GM23338 (cell line): ENCODE results near the gene SCRT2. TPM values are rescaled to one million over a fixed set of nuclear protein-coding genes. Genes with fewer than 3 reads are reported as not detected.

Experiments used
- ATAC-seq: fragments of 200-7000 bp; cut with Tn5 transposase; 3 replicates; pipeline ENCODE4 v1.9.1; 2020
- DNase-seq: peaks from one replicate; pipeline ENCODE4 v3.0.0-alpha.2; 2015; ENCODE audit warnings: low spot score
- H2AFZ ChIP-seq: fragments of 200-600 bp; sonication (generic); 2 replicates; pipeline ENCODE4 v1.8.0; 2016; ENCODE audit warnings: antibody characterized with exemption, mild to moderate bottlenecking, moderate library complexity
- H3F3A ChIP-seq: fragments of 200-600 bp; sonication (generic); replicated peaks from 2 replicates; pipeline ENCODE4 v1.8.0; 2017; ENCODE audit warnings: antibody characterized with exemption, mixed run types, low read depth
- H3K27ac ChIP-seq: fragments of 200-600 bp; sonication (generic); 2 replicates; pipeline ENCODE4 v1.6.1; 2016; ENCODE audit warnings: low read depth
- H3K27me3 ChIP-seq: fragments of 200-600 bp; sonication (generic); 2 replicates; pipeline ENCODE4 v1.8.0; 2016; ENCODE audit warnings: mild to moderate bottlenecking, mixed run types, moderate library complexity; ENCODE audit not compliant: insufficient read depth
- H3K36me3 ChIP-seq: fragments of 200-600 bp; sonication (generic); 2 replicates; pipeline ENCODE4 v1.8.0; 2016; ENCODE audit warnings: mild to moderate bottlenecking; ENCODE audit not compliant: insufficient read depth
- H3K4me1 ChIP-seq: fragments of 200-600 bp; sonication (generic); 2 replicates; pipeline ENCODE4 v1.8.0; 2016; ENCODE audit warnings: mild to moderate bottlenecking, moderate library complexity; ENCODE audit not compliant: insufficient read depth
- H3K4me2 ChIP-seq: fragments of 200-600 bp; sonication (generic); 2 replicates; pipeline ENCODE4 v1.7.1; 2017; ENCODE audit warnings: mixed run types
- H3K4me3 ChIP-seq: fragments of 200-600 bp; sonication (generic); 2 replicates; pipeline ENCODE4 v1.6.1; 2016; ENCODE audit warnings: mixed run types
- H3K79me2 ChIP-seq: fragments of 200-600 bp; sonication (generic); replicated peaks from 2 replicates; pipeline ENCODE4 v1.8.0; 2017; ENCODE audit warnings: mild to moderate bottlenecking; ENCODE audit not compliant: insufficient read depth
- H3K9me2 ChIP-seq: fragments of 200-600 bp; sonication (generic); 2 replicates; pipeline ENCODE4 v1.8.0; 2017; ENCODE audit not compliant: insufficient read depth
- H4K20me1 ChIP-seq: fragments of 200-600 bp; sonication (generic); replicated peaks from 2 replicates; pipeline ENCODE4 v1.8.0; 2017; ENCODE audit warnings: mild to moderate bottlenecking; ENCODE audit not compliant: insufficient read depth
- H3K27ac Mint-ChIP-seq: 2 replicates; pipeline ENCODE4 v1.8.0; 2020; ENCODE audit warnings: inconsistent platforms, mild to moderate bottlenecking, moderate library complexity, mixed read lengths
- H3K27me3 Mint-ChIP-seq: 3 replicates; pipeline ENCODE4 v1.8.0; 2022; ENCODE audit warnings: low read depth, mild to moderate bottlenecking, moderate library complexity, mixed read lengths, inconsistent platforms; ENCODE audit not compliant: insufficient read depth, poor library complexity
- H3K36me3 Mint-ChIP-seq: 3 replicates; pipeline ENCODE4 v1.8.0; 2021; ENCODE audit warnings: low read depth, mild to moderate bottlenecking, inconsistent platforms, moderate library complexity, mixed read lengths
- H3K4me1 Mint-ChIP-seq: 3 replicates; pipeline ENCODE4 v1.8.0; 2020; ENCODE audit warnings: mild to moderate bottlenecking, inconsistent platforms, mixed read lengths
- H3K4me3 Mint-ChIP-seq: 3 replicates; pipeline ENCODE4 v1.8.0; 2021; ENCODE audit warnings: moderate library complexity, mild to moderate bottlenecking, inconsistent platforms, mixed read lengths
- H3K9me3 Mint-ChIP-seq: 3 replicates; pipeline ENCODE4 v1.8.0; 2020; ENCODE audit warnings: moderate library complexity, mild to moderate bottlenecking, inconsistent platforms, mixed read lengths
- CREB1 ChIP-seq: fragments of 250-450 bp; sonication (Bioruptor Pico); IDR thresholded peaks from 2 replicates; pipeline ENCODE4 v1.5.0; 2020; ENCODE audit warnings: low read depth, mild to moderate bottlenecking, moderate library complexity
- CTCF ChIP-seq, 2 experiments: fragments of 200-600 bp in 1 of 2; sonication (generic) in 1 of 2; conservative IDR thresholded peaks; 2 replicates each; pipeline versions ENCODE4 v1.5.1 to v1.6.1; 2016 to 2017; ENCODE audit warnings: antibody characterized with exemption in 2 of 2, low read depth in 2 of 2, mild to moderate bottlenecking in 2 of 2, moderate library complexity in 1 of 2
- ETS1 ChIP-seq: IDR thresholded peaks from 2 replicates; pipeline ENCODE4 v1.6.1; 2016; ENCODE audit warnings: antibody characterized with exemption
- EZH2 ChIP-seq: fragments of 200-600 bp; sonication (generic); IDR thresholded peaks from one replicate; pipeline ENCODE4 v1.8.0; 2017; ENCODE audit warnings: antibody characterized with exemption, mild to moderate bottlenecking, low read depth; ENCODE audit not compliant: unreplicated experiment
- EZH2phosphoT487 ChIP-seq: fragments of 200-600 bp; sonication (generic); IDR thresholded peaks from one replicate; pipeline ENCODE4 v1.8.1; 2018; ENCODE audit warnings: antibody characterized with exemption; ENCODE audit not compliant: unreplicated experiment
- JUNB ChIP-seq: IDR thresholded peaks from one replicate; pipeline ENCODE4 v1.6.1; 2016; ENCODE audit warnings: antibody characterized with exemption; ENCODE audit not compliant: unreplicated experiment
- NANOG ChIP-seq: IDR thresholded peaks from 2 replicates; pipeline ENCODE4 v1.6.1; 2016; ENCODE audit warnings: antibody characterized with exemption, borderline replicate concordance
- POLR2AphosphoS5 ChIP-seq: IDR thresholded peaks from 2 replicates; pipeline ENCODE4 v1.6.1; 2016; ENCODE audit warnings: antibody characterized with exemption, low read depth
- REST ChIP-seq: IDR thresholded peaks from one replicate; pipeline ENCODE4 v1.6.1; 2018; ENCODE audit warnings: antibody characterized with exemption; ENCODE audit not compliant: unreplicated experiment
- STAT1 ChIP-seq: IDR thresholded peaks from one replicate; pipeline ENCODE4 v1.6.1; 2016; ENCODE audit warnings: antibody characterized with exemption; ENCODE audit not compliant: unreplicated experiment
- ZNF114 ChIP-seq: fragments of 250-450 bp; sonication (Bioruptor Pico); IDR thresholded peaks from 2 replicates; pipeline ENCODE4 v1.5.0; 2020; ENCODE audit warnings: mild to moderate bottlenecking, moderate library complexity
- ZNF331 ChIP-seq: fragments of 250-450 bp; sonication (Bioruptor Pico); IDR thresholded peaks from 2 replicates; pipeline ENCODE4 v1.5.0; 2020; ENCODE audit warnings: low read depth, mild to moderate bottlenecking, moderate library complexity
- ZNF462 ChIP-seq: fragments of 250-450 bp; sonication (Bioruptor Pico); IDR thresholded peaks from 2 replicates; pipeline ENCODE4 v1.5.0; 2020; ENCODE audit warnings: mild to moderate bottlenecking, moderate library complexity
- polyA plus RNA-seq: library from polyadenylated mRNA; unstranded; fragments of >200 nt; fragmentation: Nextera tagmentation; extraction: Ambion mirVana; gene quantifications from 2 replicates; pipeline ENCODE4 v1.2.1, GENCODE V29; 2016
- total RNA-seq: library from RNA; depleted of rRNA; stranded (reverse); fragments of >200 nt; shearing (Covaris generic); gene quantifications from 2 replicates; pipeline ENCODE4 v1.2.3, GENCODE V29; 2014

The SCRT2 gene
- total and polyA plus RNA-seq, 2 experiments from 2014 or later, result 0.31 TPM; not detected in 1

- peak overlapping the region; percentile 37 for H3K4me3 Mint-ChIP-seq
- peaks cover 29% of the 10 kb centered on the region for H3K27me3 Mint-ChIP-seq
- peaks cover 72% of the 10 kb centered on the region for H3K4me1 ChIP-seq
- 0 out of 3 replicates have a peak, but pooled peaks cover 3% of the 10 kb centered on the region for H3K9me3 Mint-ChIP-seq
- H3K27ac Mint-ChIP-seq, result peak overlapping the region; percentile 88
- peaks cover 12% of the 10 kb centered on the region for H3F3A ChIP-seq
- no peaks in the 10 kb centered on the region for H3K36me3 ChIP-seq
- no peaks in the 10 kb centered on the region for H3K36me3 Mint-ChIP-seq
- H2AFZ ChIP-seq, result no peak overlapping the region
- ATAC-seq, result peak; percentile 17
- peak; percentile 83 for DNase-seq
- TF ChIP-seq ETS1 (no peak), CTCF (conservative IDR thresholded peaks at IDR 0.05; ENCODE audit: low read depth in 2 of 2) (no peak), STAT1 (no peak), POLR2AphosphoS5 (no peak), EZH2 (no peak), ZNF114 (CRISPR knock-in tag) (no peak), EZH2phosphoT487 (no peak), CREB1 (CRISPR knock-in tag) (no peak), ZNF331 (CRISPR knock-in tag) (no peak), JUNB (no peak), ZNF462 (CRISPR knock-in tag) (no peak), NANOG (no peak), REST (no peak)
- H3K79me2 ChIP-seq, result no peaks in the 10 kb centered on the region
- peaks cover 79% of the 10 kb centered on the region for H3K4me1 Mint-ChIP-seq
- peaks cover 42% of the 10 kb centered on the region for H3K27me3 ChIP-seq
- H4K20me1 ChIP-seq, result no peaks in the 10 kb centered on the region
- peak overlapping the region; percentile 53 for H3K4me2 ChIP-seq
- 0 out of 2 replicates have a peak, but pooled peaks cover 5% of the 10 kb centered on the region for H3K9me2 ChIP-seq
- peak overlapping the region; percentile 61 for H3K27ac ChIP-seq
- 0 out of 2 replicates have a peak overlapping the region, but pooled peaks have one; percentile 3 for H3K4me3 ChIP-seq
These were observed 16.8 kb downstream of the SCRT2 start for GRCh38 chr20:658731-659291.
